K562 (cell line): Measurements from ENCODE around the gene MRM2. TPM values are rescaled to one million over a fixed set of nuclear protein-coding genes. Genes with fewer than 3 reads are reported as not detected.
A peak's percentile ranks its signal among the peaks of the same experiment; 100 is the strongest.

Experiments used
- ATF1 ChIP-seq, 2 experiments: fragments of 450-650 bp in 1 of 2; IDR thresholded peaks; 2 replicates each; pipeline ENCODE4 v1.6.1; 2016; ENCODE audit warnings: missing compliant biosample characterization in 1 of 2, missing genetic modification characterization in 1 of 2
- FOXK2 ChIP-seq, 2 experiments: fragments of 450-650 bp; IDR thresholded peaks in 1 of 2; conservative IDR thresholded peaks in 1 of 2; 2 replicates each; pipeline ENCODE4 v1.6.1; 2016; ENCODE audit warnings: low read depth in 2 of 2, mild to moderate bottlenecking in 1 of 2
- HEY1 ChIP-seq: fragments of 250-450 bp; sonication (Bioruptor Pico); IDR thresholded peaks from 2 replicates; pipeline ENCODE4 v1.5.0; 2020; ENCODE audit warnings: mild to moderate bottlenecking, moderate library complexity, borderline replicate concordance
- KDM1A ChIP-seq, 2 experiments: fragments of 450-650 bp; IDR thresholded peaks; 2 replicates each; pipeline ENCODE4 v1.6.1; 2016; ENCODE audit warnings: mild to moderate bottlenecking in 2 of 2
- L3MBTL2 ChIP-seq: fragments of 450-650 bp; IDR thresholded peaks from 2 replicates; pipeline ENCODE4 v1.6.1; 2016; ENCODE audit warnings: mild to moderate bottlenecking, moderate library complexity
- NELFE ChIP-seq: IDR thresholded peaks from 2 replicates; pipeline ENCODE4 v1.6.1; 2011; ENCODE audit warnings: mild to moderate bottlenecking; ENCODE audit not compliant: insufficient read depth, insufficient read length
- POLR3A ChIP-seq: IDR thresholded peaks from 2 replicates; pipeline ENCODE4 v1.6.1; 2011; ENCODE audit warnings: borderline replicate concordance, mild to moderate bottlenecking, moderate library complexity; ENCODE audit not compliant: insufficient read length, insufficient read depth; ENCODE audit errors: extremely low read depth
- SPI1 ChIP-seq: IDR thresholded peaks from 2 replicates; pipeline ENCODE4 v1.6.1; 2011; ENCODE audit warnings: low read depth, low read length, control low read depth, borderline replicate concordance
- SRSF1 ChIP-seq: fragments of 200-400 bp; formaldehyde crosslinking; IDR thresholded peaks from 2 replicates; pipeline ENCODE4 v1.6.1; 2017; ENCODE audit warnings: mild to moderate bottlenecking, low read depth, low read length, moderate library complexity
- STAT5B ChIP-seq: fragments of 250-450 bp; sonication (Bioruptor Pico); IDR thresholded peaks from 2 replicates; pipeline ENCODE4 v1.8.0; 2021; ENCODE audit warnings: mild to moderate bottlenecking, inconsistent platforms
- TARDBP ChIP-seq: fragments of 450-650 bp; IDR thresholded peaks from 2 replicates; pipeline ENCODE4 v1.6.1; 2016
- TEAD1 ChIP-seq, 2 experiments: fragments of 450-650 bp in 1 of 2; sonication (generic) in 1 of 2; formaldehyde crosslinking; IDR thresholded peaks; 2 replicates each; pipeline versions ENCODE4 v1.4.0 to v1.8.0; 2020 to 2022; ENCODE audit warnings: mild to moderate bottlenecking in 2 of 2, missing genetic modification reagents in 1 of 2
- THRAP3 ChIP-seq: fragments of 450-650 bp; IDR thresholded peaks from 2 replicates; pipeline ENCODE4 v1.6.1; 2016; ENCODE audit warnings: mild to moderate bottlenecking, inconsistent platforms, borderline replicate concordance
- polyA plus RNA-seq, 8 experiments: library from polyadenylated mRNA; depleted of rRNA in 4 of 8; stranded (reverse) in 5 of 8; unstranded in 3 of 8; fragments of >200 nt; fragmentation: Nextera tagmentation in 2 of 8; fragmentation: Illumina TruSeq in 1 of 8; extraction: Ambion mirVana in 2 of 8; extraction: Trizol in 1 of 8; gene quantifications; 2 replicates each; pipeline versions ENCODE4 v1.2.1 to v1.2.3, GENCODE V29; 2011 to 2014; ENCODE audit warnings: inconsistent platforms in 1 of 8, missing spikeins in 1 of 8
- total RNA-seq, 7 experiments: library from RNA; depleted of rRNA in 6 of 7; stranded (reverse); fragments of >200 nt in 6 of 7; fragmentation: Illumina TruSeq in 2 of 7; extraction: Trizol in 2 of 7; gene quantifications; 2 replicates each; pipeline versions ENCODE4 v1.2.1 to v1.2.3, GENCODE V29; 2011 to 2021; ENCODE audit warnings: low replicate concordance in 1 of 7
- TF ChIP-seq, protein P1 (sequence below): IDR thresholded peaks from 3 replicates; pipeline ENCODE4 v1.6.1; 2011; ENCODE audit warnings: borderline replicate concordance, mild to moderate bottlenecking, moderate library complexity; ENCODE audit not compliant: insufficient read length; ENCODE audit errors: extremely low read depth
- TF ChIP-seq, protein P2 (sequence below): sonication (generic); IDR thresholded peaks from 2 replicates; pipeline ENCODE4 v1.6.1; 2016
- TF ChIP-seq, protein P3 (sequence below): sonication (generic); formaldehyde crosslinking; IDR thresholded peaks from 2 replicates; pipeline ENCODE4 v1.8.0; 2023; ENCODE audit warnings: mild to moderate bottlenecking, missing genetic modification reagents

MRM2 gene
- total and polyA plus RNA-seq, 9 of the 15 experiments (the other 6 are each of a cell fraction or from before 2014, with no cell fraction given) = 32.4 to 116 (median 50.5) TPM

DNA sequence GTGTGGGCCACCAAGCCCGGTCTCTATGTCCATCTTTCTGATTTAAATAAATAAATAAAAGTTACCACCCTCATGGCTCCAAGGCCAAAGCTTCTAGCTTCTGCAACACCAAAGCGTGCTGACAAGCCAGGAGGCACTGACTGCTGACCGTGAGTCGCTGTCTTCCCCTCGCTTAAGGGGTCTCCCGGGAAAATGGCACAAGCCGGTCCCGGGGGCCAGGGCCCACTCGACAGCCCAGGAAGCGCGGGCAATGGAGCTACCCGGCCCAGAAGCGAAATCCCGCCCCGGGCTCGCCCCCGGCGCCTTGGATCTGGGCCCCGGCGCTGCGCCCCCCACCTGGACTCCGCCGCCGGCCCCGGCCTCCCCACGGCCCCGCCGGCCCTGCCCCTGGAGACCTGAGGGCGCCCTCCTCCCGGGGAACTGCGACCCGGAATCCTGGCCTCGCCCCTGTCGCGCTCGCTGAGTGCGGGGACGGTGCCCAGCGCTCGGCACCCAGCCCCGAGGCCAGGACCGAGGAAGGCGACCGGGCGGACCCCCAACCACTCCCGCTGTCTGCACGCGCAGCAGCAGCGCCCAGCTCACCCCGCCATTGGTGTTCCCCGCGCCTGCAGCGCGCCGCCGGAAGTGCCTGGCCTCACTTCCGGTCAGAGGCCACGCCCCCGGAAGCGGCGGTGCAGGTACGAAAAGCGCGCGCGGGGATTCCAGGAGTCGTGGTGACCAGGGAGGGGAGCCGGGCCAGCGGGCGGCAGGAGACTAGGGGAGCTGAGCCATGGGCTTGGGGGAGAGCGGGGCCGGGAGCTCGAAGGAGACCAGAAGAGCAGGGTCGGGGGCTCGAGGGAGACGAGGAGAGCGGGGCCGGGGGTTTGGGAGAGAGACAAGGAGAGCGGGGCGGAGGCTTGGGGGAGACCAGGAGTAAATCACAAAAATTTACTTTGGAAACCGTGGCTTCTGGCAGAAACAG, at the start of gene MRM2, which contains the start of gene NUDT1 (continued):
- TF ChIP-seq, protein P1, sequence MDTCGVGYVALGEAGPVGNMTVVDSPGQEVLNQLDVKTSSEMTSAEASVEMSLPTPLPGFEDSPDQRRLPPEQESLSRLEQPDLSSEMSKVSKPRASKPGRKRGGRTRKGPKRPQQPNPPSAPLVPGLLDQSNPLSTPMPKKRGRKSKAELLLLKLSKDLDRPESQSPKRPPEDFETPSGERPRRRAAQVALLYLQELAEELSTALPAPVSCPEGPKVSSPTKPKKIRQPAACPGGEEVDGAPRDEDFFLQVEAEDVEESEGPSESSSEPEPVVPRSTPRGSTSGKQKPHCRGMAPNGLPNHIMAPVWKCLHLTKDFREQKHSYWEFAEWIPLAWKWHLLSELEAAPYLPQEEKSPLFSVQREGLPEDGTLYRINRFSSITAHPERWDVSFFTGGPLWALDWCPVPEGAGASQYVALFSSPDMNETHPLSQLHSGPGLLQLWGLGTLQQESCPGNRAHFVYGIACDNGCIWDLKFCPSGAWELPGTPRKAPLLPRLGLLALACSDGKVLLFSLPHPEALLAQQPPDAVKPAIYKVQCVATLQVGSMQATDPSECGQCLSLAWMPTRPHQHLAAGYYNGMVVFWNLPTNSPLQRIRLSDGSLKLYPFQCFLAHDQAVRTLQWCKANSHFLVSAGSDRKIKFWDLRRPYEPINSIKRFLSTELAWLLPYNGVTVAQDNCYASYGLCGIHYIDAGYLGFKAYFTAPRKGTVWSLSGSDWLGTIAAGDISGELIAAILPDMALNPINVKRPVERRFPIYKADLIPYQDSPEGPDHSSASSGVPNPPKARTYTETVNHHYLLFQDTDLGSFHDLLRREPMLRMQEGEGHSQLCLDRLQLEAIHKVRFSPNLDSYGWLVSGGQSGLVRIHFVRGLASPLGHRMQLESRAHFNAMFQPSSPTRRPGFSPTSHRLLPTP = no peak
- TF ChIP-seq POLR3A = no peak
- peak; percentile 45; the same call in 1 of the 2 replicates for TF ChIP-seq L3MBTL2
- TF ChIP-seq TARDBP = no peak
- TF ChIP-seq TEAD1 (CRISPR knock-in tag; IDR thresholded peaks at IDR 0.05) = peak in 1 of 2 experiments; percentile 88; a peak in 2 of 4 replicates
- no peak for TF ChIP-seq KDM1A (IDR thresholded peaks at IDR 0.05)
- TF ChIP-seq NELFE = no peak
- TF ChIP-seq SPI1 = 0 out of 2 replicates have a peak, but pooled peaks have one; percentile 14
- TF ChIP-seq THRAP3 = no peak
- no peak for TF ChIP-seq STAT5B (CRISPR knock-in tag)
- TF ChIP-seq, protein P2, sequence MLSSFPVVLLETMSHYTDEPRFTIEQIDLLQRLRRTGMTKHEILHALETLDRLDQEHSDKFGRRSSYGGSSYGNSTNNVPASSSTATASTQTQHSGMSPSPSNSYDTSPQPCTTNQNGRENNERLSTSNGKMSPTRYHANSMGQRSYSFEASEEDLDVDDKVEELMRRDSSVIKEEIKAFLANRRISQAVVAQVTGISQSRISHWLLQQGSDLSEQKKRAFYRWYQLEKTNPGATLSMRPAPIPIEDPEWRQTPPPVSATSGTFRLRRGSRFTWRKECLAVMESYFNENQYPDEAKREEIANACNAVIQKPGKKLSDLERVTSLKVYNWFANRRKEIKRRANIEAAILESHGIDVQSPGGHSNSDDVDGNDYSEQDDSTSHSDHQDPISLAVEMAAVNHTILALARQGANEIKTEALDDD = no peak
- TF ChIP-seq ATF1 (CRISPR knock-in tag; IDR thresholded peaks at IDR 0.05) = 0 out of 2 replicates have a peak, but pooled peaks have one; percentile 29
- peak; percentile 60 for TF ChIP-seq ATF1 (tag; IDR thresholded peaks at IDR 0.05)
- no peak for TF ChIP-seq HEY1
- TF ChIP-seq SRSF1 = no peak
- TF ChIP-seq, protein P3, sequence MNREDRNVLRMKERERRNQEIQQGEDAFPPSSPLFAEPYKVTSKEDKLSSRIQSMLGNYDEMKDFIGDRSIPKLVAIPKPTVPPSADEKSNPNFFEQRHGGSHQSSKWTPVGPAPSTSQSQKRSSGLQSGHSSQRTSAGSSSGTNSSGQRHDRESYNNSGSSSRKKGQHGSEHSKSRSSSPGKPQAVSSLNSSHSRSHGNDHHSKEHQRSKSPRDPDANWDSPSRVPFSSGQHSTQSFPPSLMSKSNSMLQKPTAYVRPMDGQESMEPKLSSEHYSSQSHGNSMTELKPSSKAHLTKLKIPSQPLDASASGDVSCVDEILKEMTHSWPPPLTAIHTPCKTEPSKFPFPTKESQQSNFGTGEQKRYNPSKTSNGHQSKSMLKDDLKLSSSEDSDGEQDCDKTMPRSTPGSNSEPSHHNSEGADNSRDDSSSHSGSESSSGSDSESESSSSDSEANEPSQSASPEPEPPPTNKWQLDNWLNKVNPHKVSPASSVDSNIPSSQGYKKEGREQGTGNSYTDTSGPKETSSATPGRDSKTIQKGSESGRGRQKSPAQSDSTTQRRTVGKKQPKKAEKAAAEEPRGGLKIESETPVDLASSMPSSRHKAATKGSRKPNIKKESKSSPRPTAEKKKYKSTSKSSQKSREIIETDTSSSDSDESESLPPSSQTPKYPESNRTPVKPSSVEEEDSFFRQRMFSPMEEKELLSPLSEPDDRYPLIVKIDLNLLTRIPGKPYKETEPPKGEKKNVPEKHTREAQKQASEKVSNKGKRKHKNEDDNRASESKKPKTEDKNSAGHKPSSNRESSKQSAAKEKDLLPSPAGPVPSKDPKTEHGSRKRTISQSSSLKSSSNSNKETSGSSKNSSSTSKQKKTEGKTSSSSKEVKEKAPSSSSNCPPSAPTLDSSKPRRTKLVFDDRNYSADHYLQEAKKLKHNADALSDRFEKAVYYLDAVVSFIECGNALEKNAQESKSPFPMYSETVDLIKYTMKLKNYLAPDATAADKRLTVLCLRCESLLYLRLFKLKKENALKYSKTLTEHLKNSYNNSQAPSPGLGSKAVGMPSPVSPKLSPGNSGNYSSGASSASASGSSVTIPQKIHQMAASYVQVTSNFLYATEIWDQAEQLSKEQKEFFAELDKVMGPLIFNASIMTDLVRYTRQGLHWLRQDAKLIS (CRISPR knock-in tag) = peak; percentile 71; the same call in 1 of the 2 replicates
- TF ChIP-seq FOXK2 (conservative IDR thresholded peaks at IDR 0.05 in 1 of 2, IDR thresholded peaks at IDR 0.05 in 1 of 2; ENCODE audit: low read depth in 2 of 2) = no peak
